PC-9 (cell line): ENCODE measurements around the gene ARFGEF3. TPM values are rescaled to one million over a fixed set of nuclear protein-coding genes. Genes with fewer than 3 reads are reported as not detected.

Experiments used
- BruUV-seq: library from RNA; stranded (reverse); fragments of 400-500 nt; replicated peaks from 2 replicates; lab custom pipeline; 2021; lab: Mats Ljungman, UMichigan
- CTCF ChIA-PET: fragments of 300-600 bp; sonication (Branson Sonifier 250); formaldehyde crosslinking; loops from one replicate; lab custom pipeline; 2022; ENCODE audit warnings: antibody characterized with exemption; lab: Charles Lee
- POLR2A ChIA-PET: fragments of 300-600 bp; sonication (Branson Sonifier 250); formaldehyde crosslinking; loops from one replicate; lab custom pipeline; 2022; ENCODE audit warnings: antibody characterized with exemption; ENCODE audit not compliant: unreplicated experiment; lab: Charles Lee
- DNase-seq, 2 experiments: peaks; one replicate each; pipeline versions ENCODE4 v3.0.0 to v3.0.0-alpha.2; 2015 to 2022; ENCODE audit warnings: mixed read lengths in 1 of 2
- H2AFZ ChIP-seq: fragments of 200-600 bp; sonication (generic); 2 replicates; pipeline ENCODE4 v1.8.1; 2017; ENCODE audit warnings: antibody characterized with exemption
- H3F3A ChIP-seq: fragments of 200-600 bp; sonication (generic); 2 replicates; pipeline ENCODE4 v1.8.1; 2017; ENCODE audit warnings: antibody characterized with exemption, mild to moderate bottlenecking, low read depth; ENCODE audit not compliant: insufficient read depth
- H3K27ac ChIP-seq: fragments of 200-600 bp; sonication (generic); 2 replicates; pipeline ENCODE4 v1.6.1; 2016; ENCODE audit warnings: mixed run types
- H3K27me3 ChIP-seq: fragments of 200-600 bp; sonication (generic); 2 replicates; pipeline ENCODE4 v1.6.1; 2016; ENCODE audit warnings: low read depth, mixed run types; ENCODE audit not compliant: insufficient read depth
- H3K36me3 ChIP-seq: fragments of 200-600 bp; sonication (generic); 2 replicates; pipeline ENCODE4 v1.6.1; 2016; ENCODE audit warnings: low read depth, mixed run types
- H3K4me1 ChIP-seq: fragments of 200-600 bp; sonication (generic); replicated peaks from 2 replicates; pipeline ENCODE4 v1.6.1; 2016; ENCODE audit warnings: mixed run types; ENCODE audit not compliant: insufficient read depth
- H3K4me2 ChIP-seq: fragments of 200-600 bp; sonication (generic); 2 replicates; pipeline ENCODE4 v1.6.1; 2017; ENCODE audit warnings: mixed run types
- H3K4me3 ChIP-seq: fragments of 200-600 bp; sonication (generic); 2 replicates; pipeline ENCODE4 v1.6.1; 2016; ENCODE audit warnings: mixed run types
- H3K79me2 ChIP-seq: fragments of 200-600 bp; sonication (generic); 2 replicates; pipeline ENCODE4 v1.6.1; 2017; ENCODE audit warnings: low read depth, mixed run types
- H3K9me2 ChIP-seq: fragments of 200-600 bp; sonication (generic); 2 replicates; pipeline ENCODE4 v1.8.1; 2017; ENCODE audit warnings: mild to moderate bottlenecking; ENCODE audit not compliant: insufficient read depth
- H3K9me3 ChIP-seq: fragments of 200-600 bp; sonication (generic); 2 replicates; pipeline ENCODE4 v1.8.1; 2016; ENCODE audit warnings: low read depth; ENCODE audit not compliant: insufficient read depth
- H4K20me1 ChIP-seq: fragments of 200-600 bp; sonication (generic); 2 replicates; pipeline ENCODE4 v1.8.1; 2017; ENCODE audit not compliant: insufficient read depth
- EZH2 ChIP-seq: fragments of 200-600 bp; sonication (generic); IDR thresholded peaks from 2 replicates; pipeline ENCODE4 v1.8.0; 2017; ENCODE audit warnings: antibody characterized with exemption, low read depth
- intact Hi-C: fragments of 100-400 bp; cut with micrococcal nuclease; formaldehyde crosslinking; loops from one replicate; pipeline ENCODE4 v1.10.0; 2022; ENCODE audit not compliant: unreplicated experiment
- total RNA-seq: library from RNA; stranded (reverse); gene quantifications from 2 replicates; pipeline ENCODE4 v1.2.3, GENCODE V29; 2021
- TF ChIP-seq, protein P1 (sequence below): fragments of 200-600 bp; sonication (generic); conservative IDR thresholded peaks from 2 replicates; pipeline ENCODE4 v1.6.1; 2017; ENCODE audit warnings: mixed run types, antibody characterized with exemption, mild to moderate bottlenecking, moderate library complexity

The ARFGEF3 gene
- total RNA-seq, 1 experiment from 2014 or later = 9.9 TPM

DNA sequence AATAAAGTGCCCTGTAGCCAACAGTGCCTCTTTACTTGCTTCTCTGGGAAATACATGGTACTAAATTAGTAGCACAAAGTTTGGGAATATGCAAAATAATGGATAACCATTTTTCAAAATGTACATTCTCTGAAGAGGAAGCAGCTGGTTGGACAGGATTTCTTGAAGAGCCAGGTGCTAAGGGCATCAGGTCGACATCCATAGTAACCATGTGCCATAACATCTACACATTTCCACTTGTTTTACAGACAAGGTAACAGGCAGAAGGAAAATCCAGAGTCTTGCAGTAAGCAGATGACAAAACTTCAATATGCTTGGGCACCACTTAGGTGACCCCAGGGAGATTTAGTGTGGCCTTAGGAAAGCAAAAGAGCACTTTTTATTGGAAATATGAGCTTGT is 179.4 kb downstream of the ARFGEF3 start:
- H3K4me2 ChIP-seq = no peak overlapping the region
- H4K20me1 ChIP-seq = no peaks in the 10 kb centered on the region
- ChIA-PET CTCF (no interaction called here), POLR2A (no interaction called here)
- H3K4me1 ChIP-seq = no peaks in the 10 kb centered on the region
- H3K9me2 ChIP-seq = no peaks in the 10 kb centered on the region
- peaks cover 12% of the 10 kb centered on the region for H3K36me3 ChIP-seq
- DNase-seq = no peak
- H3F3A ChIP-seq = no peaks in the 10 kb centered on the region; the same call in 1 of the 2 replicates
- TF ChIP-seq EZH2 = no peak
- TF ChIP-seq, protein P1, sequence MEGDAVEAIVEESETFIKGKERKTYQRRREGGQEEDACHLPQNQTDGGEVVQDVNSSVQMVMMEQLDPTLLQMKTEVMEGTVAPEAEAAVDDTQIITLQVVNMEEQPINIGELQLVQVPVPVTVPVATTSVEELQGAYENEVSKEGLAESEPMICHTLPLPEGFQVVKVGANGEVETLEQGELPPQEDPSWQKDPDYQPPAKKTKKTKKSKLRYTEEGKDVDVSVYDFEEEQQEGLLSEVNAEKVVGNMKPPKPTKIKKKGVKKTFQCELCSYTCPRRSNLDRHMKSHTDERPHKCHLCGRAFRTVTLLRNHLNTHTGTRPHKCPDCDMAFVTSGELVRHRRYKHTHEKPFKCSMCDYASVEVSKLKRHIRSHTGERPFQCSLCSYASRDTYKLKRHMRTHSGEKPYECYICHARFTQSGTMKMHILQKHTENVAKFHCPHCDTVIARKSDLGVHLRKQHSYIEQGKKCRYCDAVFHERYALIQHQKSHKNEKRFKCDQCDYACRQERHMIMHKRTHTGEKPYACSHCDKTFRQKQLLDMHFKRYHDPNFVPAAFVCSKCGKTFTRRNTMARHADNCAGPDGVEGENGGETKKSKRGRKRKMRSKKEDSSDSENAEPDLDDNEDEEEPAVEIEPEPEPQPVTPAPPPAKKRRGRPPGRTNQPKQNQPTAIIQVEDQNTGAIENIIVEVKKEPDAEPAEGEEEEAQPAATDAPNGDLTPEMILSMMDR = no peak
- no peak overlapping the region for H2AFZ ChIP-seq
- no peak overlapping the region for H3K27ac ChIP-seq
- intact Hi-C loops = no loop called here
- no peaks in the 10 kb centered on the region for H3K27me3 ChIP-seq
- H3K4me3 ChIP-seq = no peak overlapping the region
- BruUV-seq = no TSS peak
- no peaks in the 10 kb centered on the region for H3K79me2 ChIP-seq
- no peaks in the 10 kb centered on the region for H3K9me3 ChIP-seq

DNA sequence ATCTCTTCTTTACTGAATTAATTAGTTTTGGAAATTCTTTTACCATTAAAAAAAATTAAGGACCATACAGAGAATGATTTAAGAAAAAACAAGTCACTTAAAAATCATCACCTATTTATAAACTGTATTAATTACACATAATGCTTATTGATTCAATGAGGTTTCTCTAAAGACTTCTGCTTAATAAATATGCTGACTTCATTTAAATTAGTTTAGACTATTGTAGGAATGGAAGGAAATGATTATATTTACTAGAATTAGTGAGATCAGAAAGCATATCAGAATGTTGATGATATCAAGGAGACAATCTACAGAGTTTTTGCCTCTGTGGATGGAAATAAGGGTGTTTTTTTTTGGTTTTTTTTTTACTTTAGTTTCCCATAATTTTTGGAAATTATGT is 181.4 kb downstream of the ARFGEF3 start:
- Histone ChIP-seq H3K27ac (no peak overlapping the region), H3K4me2 (no peak overlapping the region), H3K4me3 (no peak overlapping the region), H3F3A (no peaks in the 10 kb centered on the region; the same call in 1 of the 2 replicates), H3K4me1 (no peaks in the 10 kb centered on the region), H3K9me2 (no peaks in the 10 kb centered on the region), H3K36me3 (no peaks in the 10 kb centered on the region), H2AFZ (no peak overlapping the region), H3K9me3 (no peaks in the 10 kb centered on the region), H4K20me1 (no peaks in the 10 kb centered on the region), H3K27me3 (no peaks in the 10 kb centered on the region), H3K79me2 (no peaks in the 10 kb centered on the region)
- no TSS peak for BruUV-seq
- ChIA-PET POLR2A (no interaction called here), CTCF (no interaction called here)
- TF ChIP-seq EZH2 = no peak
- TF ChIP-seq, protein P1 = no peak
- no peak for DNase-seq
- intact Hi-C loops = no loop called here

DNA sequence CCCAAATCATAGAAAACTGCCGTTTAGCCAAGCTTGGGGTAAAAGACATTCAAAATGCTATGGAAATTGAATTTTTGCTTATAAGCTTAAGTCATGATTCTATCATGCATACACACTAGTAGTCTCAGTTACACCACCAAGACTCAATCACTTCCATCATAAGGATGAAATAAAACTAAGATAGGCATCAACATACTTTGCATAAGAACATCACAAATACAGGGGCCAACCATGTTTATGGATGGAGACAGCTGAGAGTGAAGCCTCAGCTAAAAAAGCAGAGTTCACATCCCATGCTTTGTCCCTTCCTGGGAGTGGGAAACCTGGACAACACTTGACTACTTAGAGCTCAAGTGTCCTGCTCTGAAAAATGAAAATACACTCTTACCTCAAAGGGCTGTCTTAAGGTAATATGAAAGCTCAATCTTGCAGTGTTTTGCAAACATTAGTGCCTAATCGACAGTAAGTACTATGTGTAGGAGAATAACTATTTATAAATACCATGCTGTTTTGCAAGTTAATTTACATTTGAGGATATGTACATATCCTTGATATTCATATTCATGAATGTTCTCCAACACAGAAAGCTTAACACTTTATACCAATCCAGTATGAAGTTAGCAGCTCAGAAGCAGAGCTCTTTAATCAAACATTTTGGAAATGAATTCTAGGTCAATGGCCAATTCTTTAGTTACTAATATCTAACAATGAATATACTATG is 184.0 kb downstream of the ARFGEF3 start:
- ChIA-PET CTCF (interaction anchor here (0.6 kb wide), 1 partner anchor 1067 kb away, joined by 6 read pairs; no protein-coding TSS in a partner anchor), POLR2A (interaction anchor here (0.6 kb wide), 1 partner anchor 65 kb away, joined by 3 read pairs; no protein-coding TSS in a partner anchor)
- H3F3A ChIP-seq = no peaks in the 10 kb centered on the region; the same call in 1 of the 2 replicates
- no peak overlapping the region for H3K4me2 ChIP-seq
- no peak for DNase-seq
- intact Hi-C loops = no loop called here
- no peak for TF ChIP-seq EZH2
- TF ChIP-seq, protein P1 = no peak
- no TSS peak for BruUV-seq
- H3K9me3 ChIP-seq = no peaks in the 10 kb centered on the region
- no peaks in the 10 kb centered on the region for H3K27me3 ChIP-seq
- no peaks in the 10 kb centered on the region for H4K20me1 ChIP-seq
- H3K9me2 ChIP-seq = no peaks in the 10 kb centered on the region
- H2AFZ ChIP-seq = no peak overlapping the region
- no peaks in the 10 kb centered on the region for H3K79me2 ChIP-seq
- no peak overlapping the region for H3K27ac ChIP-seq
- no peaks in the 10 kb centered on the region for H3K36me3 ChIP-seq
- no peak overlapping the region for H3K4me3 ChIP-seq
- no peaks in the 10 kb centered on the region for H3K4me1 ChIP-seq
